ENCODE measurements around the gene UPK3BL1.
"Not testable (repeated sequence)": the region's sequence is repeated elsewhere in the genome, so short reads cannot be mapped to it uniquely, and the experiment has no call there.

GRCh38 chr7:102596036-102596435 is 46.6 kb downstream of the UPK3BL1 start:
- TF ChIP-seq, protein P1, sequence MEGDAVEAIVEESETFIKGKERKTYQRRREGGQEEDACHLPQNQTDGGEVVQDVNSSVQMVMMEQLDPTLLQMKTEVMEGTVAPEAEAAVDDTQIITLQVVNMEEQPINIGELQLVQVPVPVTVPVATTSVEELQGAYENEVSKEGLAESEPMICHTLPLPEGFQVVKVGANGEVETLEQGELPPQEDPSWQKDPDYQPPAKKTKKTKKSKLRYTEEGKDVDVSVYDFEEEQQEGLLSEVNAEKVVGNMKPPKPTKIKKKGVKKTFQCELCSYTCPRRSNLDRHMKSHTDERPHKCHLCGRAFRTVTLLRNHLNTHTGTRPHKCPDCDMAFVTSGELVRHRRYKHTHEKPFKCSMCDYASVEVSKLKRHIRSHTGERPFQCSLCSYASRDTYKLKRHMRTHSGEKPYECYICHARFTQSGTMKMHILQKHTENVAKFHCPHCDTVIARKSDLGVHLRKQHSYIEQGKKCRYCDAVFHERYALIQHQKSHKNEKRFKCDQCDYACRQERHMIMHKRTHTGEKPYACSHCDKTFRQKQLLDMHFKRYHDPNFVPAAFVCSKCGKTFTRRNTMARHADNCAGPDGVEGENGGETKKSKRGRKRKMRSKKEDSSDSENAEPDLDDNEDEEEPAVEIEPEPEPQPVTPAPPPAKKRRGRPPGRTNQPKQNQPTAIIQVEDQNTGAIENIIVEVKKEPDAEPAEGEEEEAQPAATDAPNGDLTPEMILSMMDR (conservative IDR thresholded peaks at IDR 0.05 in 1 of 2, IDR thresholded peaks at IDR 0.05 in 1 of 2; ENCODE audit: low read depth in 1 of 2, low read length in 2 of 2): not testable (repeated sequence)
- TF ChIP-seq EZH2 (IDR thresholded peaks at IDR 0.05; ENCODE audit: low read length, missing control alignments): not testable (repeated sequence)

All from fibroblast of lung (primary cell).